Thyroid gland (tissue), 4 donors: Measurements from ENCODE around the gene POLK. TPM values are rescaled to one million over a fixed set of nuclear protein-coding genes. Genes with fewer than 3 reads are reported as not detected.
"Not testable (repeated sequence)": the region's sequence is repeated elsewhere in the genome, so short reads cannot be mapped to it uniquely, and the experiment has no call there.

Experiments
- DNase-seq, 2 donors: peaks; one replicate each; pipeline ENCODE4 v3.0.0-alpha.2; 2019
- H3K27ac ChIP-seq, 3 donors: fragments of 200-600 bp; sonication (generic); 1 replicate in 2 of 3; 2 replicates in 1 of 3; pipeline ENCODE4 v1.5.1; 2016 to 2019; ENCODE audit warnings: mild to moderate bottlenecking in 1 of 3, moderate library complexity in 1 of 3
- H3K27me3 ChIP-seq: fragments of 200-600 bp; sonication (generic); one replicate; pipeline ENCODE4 v1.5.1; 2019
- H3K36me3 ChIP-seq, 2 donors: fragments of 200-600 bp; sonication (generic); one replicate each; pipeline ENCODE4 v1.5.1; 2016 to 2019
- H3K4me1 ChIP-seq, 2 donors: fragments of 200-600 bp; sonication (generic); one replicate each; pipeline ENCODE4 v1.5.1; 2017 to 2019
- H3K4me3 ChIP-seq, 3 donors: fragments of 200-600 bp; sonication (generic); replicated peaks in 1 of 3; 1 replicate in 2 of 3; 2 replicates in 1 of 3; pipeline ENCODE4 v1.5.1; 2016; ENCODE audit warnings: mild to moderate bottlenecking in 1 of 3
- H3K9me3 ChIP-seq: fragments of 200-600 bp; sonication (generic); one replicate; pipeline ENCODE4 v1.5.1; 2017
- CTCF ChIP-seq, 6 experiments: fragments of 200-600 bp in 3 of 6; fragments of 450-650 bp in 3 of 6; sonication (generic) in 3 of 6; IDR thresholded peaks; one replicate each; pipeline ENCODE4 v1.5.1; 2016 to 2019; ENCODE audit warnings: antibody characterized with exemption in 6 of 6, mild to moderate bottlenecking in 2 of 6, inconsistent platforms in 1 of 6, moderate library complexity in 1 of 6
- POLR2A ChIP-seq, 2 donors: fragments of 450-650 bp; IDR thresholded peaks; one replicate each; pipeline ENCODE4 v1.6.1; 2017; ENCODE audit warnings: antibody characterized with exemption in 2 of 2, mild to moderate bottlenecking in 2 of 2, moderate library complexity in 1 of 2
- WGBS, 2 donors: methylation state at CpG; one replicate each; pipeline ENCODE4 v1.1.5; 2017; 5-methylcytosine and 5-hydroxymethylcytosine counted together
- intact Hi-C: fragments of 100-400 bp; cut with DNase I; formaldehyde crosslinking; loops from one replicate; pipeline ENCODE4 v1.15.1; 2023
- total RNA-seq, 4 donors: library from RNA; depleted of rRNA; stranded (reverse); fragments of >200 nt; gene quantifications; one replicate each; pipeline ENCODE4 v1.2.3, GENCODE V29; 2016

The POLK gene
- total RNA-seq, 4 donors from 2014 or later, result 49.8 to 74.5 (median 63.3) TPM

- Histone ChIP-seq H3K27ac (peak overlapping the region in 1 of 3 donors; percentile 15), H3K27me3 (no peaks in the 10 kb centered on the region), H3K4me3 (no peak overlapping the region), H3K36me3 (peaks cover 0 to 2% of the 10 kb centered on the region in 2 donors), H3K4me1 (no peaks in the 10 kb centered on the region), H3K9me3 (no peaks in the 10 kb centered on the region)
- TF ChIP-seq CTCF (IDR thresholded peaks at IDR 0.05) (no peak), POLR2A (IDR thresholded peaks at IDR 0.05) (no peak)
- intact Hi-C loops, result no loop called here
- WGBS, 2 donors, result 62 to 68% methylated on average over 4 of the region's 4 CpGs
- DNase-seq, result no peak
These were observed 47.4 kb downstream of the POLK start for GRCh38 chr5:75558981-75559632.

GRCh38 chr5:75560655-75561054 lies 49.0 kb downstream of the POLK start:
- H3K27ac ChIP-seq, H3K36me3 ChIP-seq, H3K4me3 ChIP-seq, H3K4me1 ChIP-seq, DNase-seq, H3K9me3 ChIP-seq, intact Hi-C loops, H3K27me3 ChIP-seq: not testable (repeated sequence)
- 97 to 98% methylated on average over 1 of the region's 1 CpG for WGBS, 2 donors

GRCh38 chr5:75565991-75566709 lies 54.5 kb downstream of the POLK start:
- H3K36me3 ChIP-seq, H3K4me3 ChIP-seq, intact Hi-C loops, H3K27me3 ChIP-seq, H3K9me3 ChIP-seq: not testable (repeated sequence)
- WGBS, 2 donors, result 93 to 94% methylated on average over 13 to 15 of the region's 15 CpGs
- Histone ChIP-seq H3K27ac (peak overlapping the region; percentile 39 to 89 (median 88)), H3K4me1 (peaks cover 31 to 45% of the 10 kb centered on the region in 2 donors)
- peak in 1 of 2 donors; percentile 6 for DNase-seq

- Histone ChIP-seq H3K4me3 (no peak overlapping the region), H3K4me1 (peaks cover 38 to 52% of the 10 kb centered on the region in 2 donors), H3K36me3 (no peaks in the 10 kb centered on the region), H3K27ac (peak overlapping the region; percentile 56 to 89 (median 88)), H3K9me3 (no peaks in the 10 kb centered on the region), H3K27me3 (no peaks in the 10 kb centered on the region)
- WGBS, 2 donors, result 64 to 75% methylated on average over 6 of the region's 6 CpGs
- no peak for DNase-seq
- intact Hi-C loops, result no loop called here
- TF ChIP-seq POLR2A (IDR thresholded peaks at IDR 0.05) (peak in 1 of 2 donors; percentile 19), CTCF (IDR thresholded peaks at IDR 0.05) (no peak)
These were observed 55.1 kb downstream of the POLK start for GRCh38 chr5:75566710-75567309.

- H3K36me3 ChIP-seq, result no peaks in the 10 kb centered on the region
- no peaks in the 10 kb centered on the region for H3K9me3 ChIP-seq
- peak overlapping the region; percentile 56 to 89 (median 88) for H3K27ac ChIP-seq
- no peak for DNase-seq
- no peaks in the 10 kb centered on the region for H3K27me3 ChIP-seq
- 47 to 64% methylated on average over 2 of the region's 2 CpGs for WGBS, 2 donors
- intact Hi-C loops, result no loop called here
- no peak overlapping the region for H3K4me3 ChIP-seq
- TF ChIP-seq POLR2A (IDR thresholded peaks at IDR 0.05) (no peak), CTCF (IDR thresholded peaks at IDR 0.05) (no peak)
- peaks cover 42 to 55% of the 10 kb centered on the region in 2 donors for H3K4me1 ChIP-seq
These were observed 56.0 kb downstream of the POLK start for GRCh38 chr5:75567710-75568109.

- Histone ChIP-seq H3K27ac (peak overlapping the region in 1 of 3 donors; percentile 88), H3K9me3 (no peaks in the 10 kb centered on the region), H3K4me1 (peaks cover 42 to 55% of the 10 kb centered on the region in 2 donors), H3K27me3 (no peaks in the 10 kb centered on the region), H3K36me3 (no peaks in the 10 kb centered on the region), H3K4me3 (no peak overlapping the region)
- intact Hi-C loops, result no loop called here
- WGBS, 2 donors, result 84 to 86% methylated on average over 2 of the region's 2 CpGs
- TF ChIP-seq POLR2A (IDR thresholded peaks at IDR 0.05) (no peak), CTCF (IDR thresholded peaks at IDR 0.05) (no peak)
- no peak for DNase-seq
These were observed 56.5 kb downstream of the POLK start for GRCh38 chr5:75568202-75568601.
